ENCODE results near the gene PIP4K2C.
A peak's percentile ranks its signal among the peaks of the same experiment; 100 is the strongest.
"Not testable (repeated sequence)": the region's sequence is repeated elsewhere in the genome, so short reads cannot be mapped to it uniquely, and the experiment has no call there.

The PIP4K2C gene

GRCh38 chr12:57560516-57560915, 30.5 kb upstream of the PIP4K2C start:
- DNase-seq = no peak

- DNase-seq = not testable (repeated sequence)
Observed at GRCh38 chr12:57561117-57561516, 29.9 kb upstream of the PIP4K2C start.

GRCh38 chr12:57563358-57563757, 27.6 kb upstream of the PIP4K2C start:
- DNase-seq = no peak

GRCh38 chr12:57564178-57564740, 26.7 kb upstream of the PIP4K2C start:
- DNase-seq = no peak

GRCh38 chr12:57568838-57569237, 22.2 kb upstream of the PIP4K2C start:
- no peak for DNase-seq

GRCh38 chr12:57569858-57570257, 21.1 kb upstream of the PIP4K2C start:
- DNase-seq = no peak

GRCh38 chr12:57570438-57570837, 20.6 kb upstream of the PIP4K2C start:
- DNase-seq = not testable (repeated sequence)

- no peak for DNase-seq
Observed at GRCh38 chr12:57571926-57572762, 18.8 kb upstream of the PIP4K2C start.

GRCh38 chr12:57574795-57575194, 16.2 kb upstream of the PIP4K2C start:
- DNase-seq = no peak

GRCh38 chr12:57575771-57576612, 15.0 kb upstream of the PIP4K2C start:
- no peak for DNase-seq

- no peak for DNase-seq
Observed at GRCh38 chr12:57576613-57577160, 14.3 kb upstream of the PIP4K2C start.

- DNase-seq = no peak
Observed at GRCh38 chr12:57577981-57578758, 12.8 kb upstream of the PIP4K2C start.

- no peak for DNase-seq
Observed at GRCh38 chr12:57579011-57579410, 12.0 kb upstream of the PIP4K2C start.

GRCh38 chr12:57579677-57580465, 11.1 kb upstream of the PIP4K2C start:
- no peak for DNase-seq

GRCh38 chr12:57580466-57580795, 10.6 kb upstream of the PIP4K2C start:
- DNase-seq = no peak

GRCh38 chr12:57581802-57582201, 9.2 kb upstream of the PIP4K2C start:
- no peak for DNase-seq

- no peak for DNase-seq
Observed at GRCh38 chr12:57582440-57582839, 8.6 kb upstream of the PIP4K2C start.

GRCh38 chr12:57583008-57583831, 7.8 kb upstream of the PIP4K2C start:
- peak; percentile 66 for DNase-seq

GRCh38 chr12:57584050-57584449, 6.9 kb upstream of the PIP4K2C start:
- DNase-seq = no peak

GRCh38 chr12:57584690-57585089, 6.3 kb upstream of the PIP4K2C start:
- DNase-seq = no peak

- DNase-seq = no peak
Observed at GRCh38 chr12:57585156-57585555, 5.8 kb upstream of the PIP4K2C start.
